Epidermal melanocyte (primary cell): ENCODE measurements around the gene TACC3.
A peak's percentile ranks its signal among the peaks of the same experiment; 100 is the strongest.

Source experiments
- DNase-seq: peaks from one replicate; pipeline ENCODE4 v3.0.0; 2011; ENCODE audit warnings: low spot score; ENCODE audit not compliant: insufficient read length

Gene TACC3

DNA sequence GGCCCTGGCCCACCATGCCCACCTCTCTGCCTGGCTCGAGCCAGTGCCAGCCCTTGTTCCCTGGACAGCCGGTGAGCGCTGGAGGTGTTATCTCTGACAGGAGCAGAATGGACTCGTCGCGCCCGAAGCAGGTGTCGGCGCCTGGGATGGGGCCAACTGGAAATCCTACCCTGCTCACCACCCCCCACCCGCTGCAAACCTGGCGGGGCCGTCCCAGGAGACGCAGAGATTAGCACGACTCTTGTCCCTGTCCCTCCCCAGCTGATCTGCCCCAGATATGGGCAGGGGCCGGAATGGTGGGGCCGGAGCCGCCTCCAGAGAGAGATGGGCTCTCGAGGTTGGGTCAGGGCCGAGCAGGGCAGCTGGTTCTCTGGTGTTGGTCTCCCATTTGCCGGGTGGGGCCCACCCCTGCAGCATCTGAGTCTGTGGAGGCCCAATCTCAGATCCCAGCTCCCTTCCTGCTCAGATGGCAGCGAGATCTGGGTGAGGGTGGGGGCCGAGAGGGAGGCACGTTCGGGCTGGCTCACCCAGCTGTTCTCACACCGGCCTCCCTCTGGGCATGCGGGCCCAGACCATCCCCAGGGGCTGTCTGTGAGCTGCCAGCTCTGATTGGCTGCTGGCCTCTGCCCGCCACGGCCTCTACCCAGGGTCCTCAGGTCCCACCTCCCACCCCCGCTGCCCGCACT lies 51.7 kb downstream of the TACC3 start:
- no peak for DNase-seq

DNA sequence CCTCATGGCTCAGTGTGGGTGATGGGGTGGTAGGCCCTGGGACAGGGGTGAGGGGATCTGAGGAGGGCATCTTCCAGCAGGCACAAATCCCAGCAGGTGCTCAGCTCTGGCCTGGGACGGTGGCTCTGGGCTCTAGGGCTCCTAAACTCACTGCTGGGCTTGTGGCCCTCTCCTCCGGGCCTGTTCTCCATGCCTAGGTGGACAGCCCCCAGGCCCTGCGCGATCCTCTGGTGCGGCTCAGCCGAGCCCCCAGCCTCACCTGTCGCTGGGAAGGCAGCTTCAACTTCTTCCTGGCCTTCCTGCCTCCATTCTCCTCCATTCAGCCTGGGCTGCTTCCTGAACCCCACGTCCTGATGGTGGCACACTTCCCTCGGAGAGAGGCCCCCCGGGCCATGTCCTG lies 52.4 kb downstream of the TACC3 start:
- DNase-seq: no peak

DNA sequence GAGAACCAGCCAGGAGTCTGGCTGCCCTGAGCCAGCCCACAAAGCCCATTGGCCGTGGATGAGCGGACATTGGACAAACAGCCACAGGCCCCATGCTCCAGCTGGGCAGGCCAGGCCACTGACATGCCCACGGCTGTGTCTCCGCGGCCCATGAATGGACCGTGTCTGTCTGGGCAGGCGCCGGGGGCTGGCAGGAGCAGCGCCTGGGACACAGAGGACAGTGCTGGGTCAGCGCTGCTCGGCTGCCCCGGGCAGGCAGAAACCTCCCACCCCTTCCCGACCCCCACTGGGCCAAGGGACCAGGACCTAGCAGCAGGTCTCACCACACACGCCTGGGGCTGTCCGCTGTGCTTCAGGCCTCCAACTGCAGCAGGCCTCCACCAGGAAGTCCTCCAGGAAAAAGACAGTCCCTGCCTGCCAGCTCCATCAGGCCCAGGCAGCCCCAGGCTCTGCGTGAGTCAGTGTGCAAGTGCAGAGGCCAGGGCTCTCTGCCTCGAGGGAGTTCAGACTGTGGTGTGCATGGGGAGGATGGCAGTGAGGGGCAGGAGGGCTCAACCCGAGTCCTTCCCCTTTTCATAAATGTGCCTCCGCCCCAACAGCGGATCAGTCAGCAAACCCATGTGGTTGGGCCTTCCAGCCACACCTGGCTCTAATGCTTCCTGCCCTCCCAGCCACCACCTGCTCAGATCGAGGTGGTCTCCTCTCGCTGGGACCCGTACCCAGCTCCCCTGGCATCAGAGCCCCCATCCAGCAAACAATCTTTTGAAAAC lies 54.6 kb downstream of the TACC3 start:
- DNase-seq: no peak

DNA sequence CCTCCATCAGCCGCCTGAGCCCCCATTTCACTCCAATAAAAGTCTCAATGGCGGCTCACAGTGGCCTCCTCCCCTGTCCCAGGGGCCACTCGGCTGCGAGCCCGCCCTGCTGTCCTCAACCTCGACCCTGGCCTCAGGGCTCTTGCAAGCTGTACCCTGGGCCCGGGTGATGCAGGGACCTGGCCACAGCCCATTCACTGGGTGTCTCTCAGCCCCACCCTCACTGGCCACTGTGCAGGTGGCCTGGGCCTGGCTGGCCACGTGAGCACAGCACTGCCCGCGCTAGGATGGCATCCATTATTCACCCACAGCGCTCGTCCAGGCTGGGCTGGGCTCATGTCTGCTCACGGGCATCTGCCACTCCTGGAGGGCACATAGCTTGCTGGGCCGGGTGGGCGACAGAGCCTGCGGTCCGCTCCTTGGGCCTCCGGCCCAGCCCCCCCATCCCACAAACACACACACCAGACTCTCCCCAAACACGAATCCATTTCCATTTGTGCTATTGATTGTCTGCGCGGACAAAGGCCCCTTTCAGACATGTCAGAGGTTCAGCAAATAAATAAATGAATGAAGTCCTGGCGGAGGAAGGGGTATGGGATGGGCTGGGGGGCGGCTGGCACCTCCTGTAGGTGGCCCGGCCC lies 55.3 kb downstream of the TACC3 start:
- DNase-seq: no peak

DNA sequence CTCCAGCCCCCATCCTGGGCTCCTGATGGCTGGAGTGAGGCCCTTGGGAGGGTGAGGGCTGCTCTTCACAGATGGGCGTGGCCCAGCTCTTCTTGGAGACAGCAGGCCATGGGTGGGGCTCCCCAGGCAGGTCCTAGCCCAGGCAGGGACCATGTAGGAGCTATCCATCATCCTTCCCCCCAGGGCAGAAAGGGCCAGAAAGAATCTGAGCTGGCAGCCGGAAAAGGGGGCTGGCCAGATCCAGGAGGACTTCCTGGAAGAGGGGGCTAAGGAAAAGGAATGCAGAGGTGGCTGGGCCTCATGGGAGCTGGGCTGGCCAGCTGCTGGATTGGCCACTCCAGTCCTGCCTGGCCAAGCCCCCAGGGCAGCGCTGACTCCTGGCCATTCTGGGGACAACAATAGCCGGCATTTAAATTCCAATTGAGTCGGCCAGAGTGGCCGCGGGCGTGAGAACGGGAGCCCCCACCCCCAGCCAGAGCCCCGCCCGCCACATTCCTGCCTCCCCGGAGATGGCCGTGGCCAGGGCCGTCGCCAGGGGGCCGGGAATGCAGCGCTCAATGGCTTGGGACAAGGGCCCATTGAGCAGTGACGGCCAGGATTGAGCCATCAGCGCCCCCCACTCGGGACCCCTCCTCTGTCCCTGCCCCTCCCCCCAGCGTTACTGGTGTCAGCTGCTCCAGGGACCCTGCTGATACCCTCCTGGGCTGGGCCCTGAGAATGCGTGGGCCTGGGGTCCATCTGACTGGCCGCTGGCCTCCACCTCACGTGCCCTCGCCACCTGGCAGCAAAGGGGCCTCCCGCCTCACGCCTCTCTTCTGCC lies 56.7 kb downstream of the TACC3 start:
- DNase-seq: peak; percentile 81

DNA sequence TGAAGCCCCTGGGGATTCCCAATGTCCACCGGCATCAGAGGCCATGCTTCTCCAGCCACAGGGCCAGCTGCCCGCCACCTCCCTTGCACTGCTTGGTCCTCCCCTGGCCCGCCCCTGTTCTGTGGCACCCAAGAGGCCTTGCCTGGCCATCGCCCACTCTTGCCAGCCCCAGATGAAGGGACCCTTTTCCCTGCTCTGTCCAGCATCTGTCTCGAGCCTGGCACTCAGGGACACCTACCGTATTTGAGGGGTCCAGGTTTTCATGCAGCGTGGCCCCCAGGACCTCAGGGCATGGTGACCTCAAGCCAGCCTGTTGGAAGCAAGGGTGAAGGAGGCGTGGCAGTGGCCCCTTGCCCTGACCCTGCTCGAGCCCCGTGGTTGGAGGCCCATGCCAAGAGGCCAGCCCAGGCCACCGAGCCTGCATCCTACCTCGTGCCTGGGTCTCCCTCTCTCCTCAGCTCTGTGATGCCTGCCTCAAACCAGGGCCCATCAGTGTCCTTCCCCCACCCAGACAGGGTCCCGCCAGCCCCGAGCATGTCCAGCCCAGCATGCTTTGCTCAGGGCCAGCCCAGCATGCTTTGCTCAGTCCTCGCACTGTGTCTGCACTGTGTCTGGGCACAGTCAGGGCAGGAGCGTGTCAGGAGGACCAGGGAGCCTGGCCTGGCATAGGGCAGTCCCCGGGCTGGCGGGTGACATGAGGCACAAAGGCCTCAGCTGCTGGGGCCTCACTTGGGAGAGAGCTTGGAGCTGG lies 57.5 kb downstream of the TACC3 start:
- DNase-seq: no peak

DNA sequence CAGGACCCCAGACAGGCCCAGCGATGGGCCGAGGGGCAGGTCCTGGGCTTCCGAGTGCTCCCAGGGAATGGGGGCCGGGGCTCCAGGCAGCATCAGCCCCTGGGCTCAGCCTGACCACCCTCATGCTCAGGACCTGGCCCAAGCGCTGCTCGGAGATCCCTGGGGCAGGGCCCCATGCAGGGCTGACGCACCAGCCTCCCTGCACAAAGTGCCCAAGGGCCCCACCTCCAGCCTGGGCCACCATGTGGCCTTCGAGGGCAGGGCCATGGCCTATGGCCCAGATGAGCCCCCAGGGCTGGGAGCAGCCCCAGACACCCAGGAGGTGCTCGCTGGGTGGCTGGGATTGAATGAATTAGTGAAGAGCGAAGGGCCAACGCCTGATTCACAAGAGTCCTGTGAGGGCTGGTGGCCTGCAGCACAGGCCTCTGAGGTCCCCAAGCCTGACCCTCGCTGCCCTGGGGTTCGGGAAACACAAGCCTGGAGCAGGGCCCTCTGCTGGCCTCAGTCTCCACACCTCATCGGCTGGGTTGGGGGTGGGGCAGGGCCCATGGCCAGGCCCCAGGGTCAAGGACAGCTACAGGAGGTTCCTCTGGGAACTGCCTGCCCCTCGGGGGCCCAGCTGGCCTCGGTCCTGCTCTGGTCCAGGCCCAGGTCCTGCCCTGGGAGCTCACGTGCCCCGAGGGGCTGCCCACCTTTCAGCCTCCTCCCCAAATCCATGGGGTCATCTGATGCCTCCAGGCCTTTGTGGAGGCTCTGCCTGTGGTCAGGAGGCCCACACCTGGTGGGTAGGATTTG lies 58.5 kb downstream of the TACC3 start:
- DNase-seq: no peak

DNA sequence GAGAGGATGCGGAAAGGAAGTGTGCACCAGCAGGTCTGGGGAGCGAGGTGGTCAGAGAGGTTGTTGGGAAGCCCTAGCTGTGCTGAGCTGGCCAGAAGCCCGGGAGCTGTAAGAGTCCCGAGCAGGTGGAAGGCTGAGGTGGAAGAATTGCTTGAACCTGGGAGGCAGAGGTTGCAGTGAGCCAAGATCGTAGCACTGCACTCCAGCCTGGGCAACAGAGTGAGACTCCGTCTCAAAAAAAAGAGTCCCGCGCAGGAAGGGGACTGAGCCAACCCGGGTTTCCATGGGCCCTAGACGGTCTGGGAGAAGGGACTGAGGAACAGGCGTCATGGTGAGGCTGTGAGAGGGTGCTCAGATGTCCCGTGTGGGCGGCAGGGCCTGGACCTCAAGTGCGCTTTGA lies 59.1 kb downstream of the TACC3 start:
- no peak for DNase-seq

DNA sequence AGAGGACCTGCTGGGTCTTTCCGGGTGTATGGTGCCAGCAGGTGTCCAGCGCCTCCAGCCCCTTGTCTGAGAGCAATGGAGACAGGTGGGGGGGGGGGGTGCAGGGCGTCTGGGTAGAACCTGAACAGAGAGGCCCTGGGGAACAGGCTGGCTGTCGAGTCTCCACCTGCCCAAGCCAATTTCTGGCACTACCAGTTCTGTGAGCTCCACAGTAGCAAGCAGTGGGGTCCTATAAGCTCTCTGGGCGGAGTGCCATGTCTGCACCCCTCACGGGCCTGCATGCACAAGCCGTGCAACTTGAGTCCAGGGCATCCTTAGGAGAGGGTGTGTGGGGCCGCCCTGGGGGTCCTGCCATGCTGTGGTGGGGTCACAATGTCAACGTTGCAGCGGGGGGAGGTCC lies 61.7 kb downstream of the TACC3 start:
- no peak for DNase-seq

DNA sequence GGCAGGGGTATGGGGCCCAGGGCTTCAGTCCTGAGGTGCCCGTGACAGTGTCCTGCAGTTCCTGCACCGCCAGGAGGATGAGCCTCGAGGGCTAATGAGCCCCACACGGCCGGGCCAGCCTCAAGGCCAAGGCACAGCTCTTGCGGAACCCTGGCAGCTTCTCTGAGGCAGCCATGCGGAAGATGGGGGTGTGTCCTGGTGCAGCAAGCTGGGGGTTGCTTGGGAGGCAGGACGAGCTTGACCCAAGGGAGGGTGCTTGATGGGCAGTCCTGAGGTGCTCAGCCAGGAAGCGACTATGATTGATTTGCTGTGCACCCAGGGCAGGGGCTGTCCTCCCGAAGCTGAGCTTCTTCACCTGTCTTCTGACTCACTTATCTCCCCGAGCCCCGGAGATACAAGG lies 62.6 kb downstream of the TACC3 start:
- no peak for DNase-seq

DNA sequence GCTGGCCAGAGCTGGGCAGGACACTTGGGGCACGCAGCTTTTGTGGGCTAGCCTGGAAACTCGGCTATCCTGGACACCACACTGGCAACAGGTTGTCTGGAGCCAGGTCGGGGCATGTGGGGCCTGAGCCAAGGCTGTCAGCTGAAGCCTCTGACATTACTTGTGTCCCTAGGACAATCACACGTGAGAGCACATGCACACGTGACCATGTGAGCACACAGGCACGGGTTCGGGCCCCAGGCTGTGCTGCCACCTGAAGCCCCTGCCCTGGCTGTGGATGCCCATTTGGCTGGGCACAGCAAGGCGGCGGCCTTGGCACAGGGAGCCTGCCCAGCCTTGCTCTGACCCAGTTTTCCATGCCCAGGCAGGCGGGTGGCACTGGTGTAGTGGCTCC lies 63.1 kb downstream of the TACC3 start:
- no peak for DNase-seq

DNA sequence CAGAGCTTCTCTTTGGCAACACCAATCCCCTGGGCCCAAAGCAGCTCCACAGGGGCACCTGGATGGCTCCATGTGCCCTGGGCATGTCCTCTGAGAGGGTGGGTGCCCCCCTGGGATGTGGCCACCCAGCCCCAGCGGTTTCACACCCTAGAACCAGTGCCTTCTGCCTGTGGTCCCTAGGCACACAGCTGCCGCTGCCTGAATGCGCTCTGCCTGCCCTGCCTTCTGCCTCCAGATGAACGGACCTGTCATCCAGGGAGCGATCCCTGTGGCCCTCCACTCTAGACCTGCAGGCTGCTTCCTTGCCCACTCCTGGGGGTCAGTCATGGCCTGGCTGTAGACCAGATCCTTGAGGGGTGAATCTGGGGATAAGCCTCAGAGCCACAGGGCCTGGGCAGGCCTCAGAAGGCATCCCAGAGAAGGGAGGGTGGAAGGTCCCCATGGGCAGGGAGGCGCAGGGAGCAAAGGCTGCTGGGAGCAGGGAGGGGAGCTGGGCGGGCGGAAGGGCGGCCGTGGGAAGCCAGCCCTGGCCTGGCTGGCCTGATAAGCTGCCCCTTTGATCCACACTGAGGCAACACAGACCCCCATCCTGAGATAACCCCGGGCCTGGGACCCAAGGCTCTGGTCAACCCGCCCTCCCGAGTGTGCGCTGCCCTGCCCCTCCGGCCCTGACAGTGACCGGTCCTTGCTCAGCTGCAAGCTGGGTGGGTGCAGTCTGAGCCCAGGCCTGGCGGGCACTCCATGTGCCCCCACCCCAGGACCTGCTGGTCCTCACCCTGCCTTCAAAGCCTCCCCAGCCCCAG lies 63.7 kb downstream of the TACC3 start:
- DNase-seq: no peak

DNA sequence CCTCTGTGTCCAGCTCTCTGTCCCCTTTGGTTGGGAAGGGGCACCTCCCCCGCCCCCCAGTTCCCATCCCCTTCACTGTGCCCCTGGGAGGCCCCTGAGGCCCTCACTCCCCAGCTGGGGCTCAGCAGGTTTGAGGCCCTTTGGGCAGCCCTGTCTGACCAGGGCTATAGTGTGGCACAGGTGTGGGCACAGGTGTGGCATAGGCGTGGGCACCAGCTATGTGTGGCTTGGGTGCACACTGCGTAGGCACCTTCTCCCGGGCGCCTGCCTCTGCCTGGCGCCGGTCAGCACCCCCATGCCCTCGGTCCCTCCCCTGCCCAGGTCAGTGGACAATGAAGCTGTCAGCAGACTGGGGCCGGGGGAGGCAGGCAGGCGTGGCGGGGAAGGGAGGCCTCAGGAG lies 64.3 kb downstream of the TACC3 start:
- DNase-seq: no peak

DNA sequence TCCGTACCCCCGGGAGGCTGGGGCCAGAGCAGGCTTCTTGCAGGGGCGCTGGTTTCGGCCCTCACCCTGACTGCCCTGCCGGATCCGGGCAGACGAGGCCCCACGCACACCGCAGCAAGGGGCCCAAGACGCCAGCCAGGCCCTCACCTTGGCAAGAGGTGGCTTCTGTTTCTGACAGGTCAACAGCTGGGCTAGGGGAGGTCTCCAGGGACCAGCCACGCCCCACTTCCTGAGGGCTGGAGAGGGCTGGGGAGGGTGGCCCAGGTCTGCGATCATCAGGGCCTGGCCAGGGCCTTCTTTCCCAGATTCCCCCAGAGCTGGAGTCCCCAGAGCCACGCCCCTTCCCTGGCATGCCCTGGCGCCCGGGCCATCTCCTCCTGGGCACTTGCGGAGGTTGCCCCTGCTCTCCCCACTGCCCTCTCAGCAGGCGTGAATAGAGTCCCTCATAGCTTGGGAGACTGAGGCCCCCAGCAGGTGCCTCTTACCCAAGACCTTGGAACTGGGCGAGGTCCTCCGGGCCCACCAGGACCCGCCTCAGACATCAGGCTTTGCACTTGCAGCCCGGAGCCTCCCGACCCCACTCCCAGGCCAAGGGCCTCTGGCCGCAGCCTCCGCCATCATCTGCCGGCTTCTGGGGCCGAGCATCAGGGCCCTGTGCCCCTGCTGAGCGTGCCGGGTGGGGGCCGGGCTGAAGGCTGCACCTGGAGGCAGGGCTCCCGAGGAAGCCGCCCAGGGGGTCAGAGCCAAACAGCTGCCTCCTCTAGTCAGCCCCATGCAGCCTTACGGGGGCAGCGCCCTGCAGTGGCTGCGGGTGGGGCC lies 65.4 kb downstream of the TACC3 start:
- no peak for DNase-seq

DNA sequence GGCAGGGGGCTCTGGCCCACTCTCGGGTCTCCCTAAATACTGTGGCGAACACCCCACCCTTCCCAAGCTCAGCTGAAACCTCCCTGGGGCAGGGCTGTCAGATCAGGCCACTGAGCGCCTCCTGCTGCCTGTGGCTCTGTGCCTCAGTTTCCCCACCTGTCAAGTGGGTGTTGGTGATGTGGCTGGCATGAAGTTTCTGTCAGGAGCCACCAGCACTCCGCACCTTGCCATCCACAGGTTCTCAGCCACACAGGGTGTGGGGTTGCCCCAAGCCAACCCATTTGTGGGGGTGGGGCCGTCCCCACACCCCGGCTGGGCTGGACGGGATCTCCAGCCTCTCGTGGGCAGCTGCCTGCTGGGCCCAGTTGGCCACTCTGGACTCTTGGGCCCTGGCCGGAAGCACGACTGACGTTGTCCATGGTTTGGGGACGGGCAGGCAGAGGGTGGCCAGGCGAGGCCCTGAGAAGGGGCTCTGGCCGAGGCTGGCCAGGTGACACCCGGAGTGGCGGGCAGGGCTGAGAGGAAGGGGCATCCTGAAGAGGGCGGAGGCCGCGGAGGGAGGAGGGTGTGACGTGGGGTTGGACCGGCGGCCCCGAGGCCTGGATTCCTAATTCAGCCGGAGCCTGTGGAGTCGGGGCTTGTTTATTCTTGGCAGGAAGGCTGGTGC lies 66.2 kb downstream of the TACC3 start:
- DNase-seq: no peak

DNA sequence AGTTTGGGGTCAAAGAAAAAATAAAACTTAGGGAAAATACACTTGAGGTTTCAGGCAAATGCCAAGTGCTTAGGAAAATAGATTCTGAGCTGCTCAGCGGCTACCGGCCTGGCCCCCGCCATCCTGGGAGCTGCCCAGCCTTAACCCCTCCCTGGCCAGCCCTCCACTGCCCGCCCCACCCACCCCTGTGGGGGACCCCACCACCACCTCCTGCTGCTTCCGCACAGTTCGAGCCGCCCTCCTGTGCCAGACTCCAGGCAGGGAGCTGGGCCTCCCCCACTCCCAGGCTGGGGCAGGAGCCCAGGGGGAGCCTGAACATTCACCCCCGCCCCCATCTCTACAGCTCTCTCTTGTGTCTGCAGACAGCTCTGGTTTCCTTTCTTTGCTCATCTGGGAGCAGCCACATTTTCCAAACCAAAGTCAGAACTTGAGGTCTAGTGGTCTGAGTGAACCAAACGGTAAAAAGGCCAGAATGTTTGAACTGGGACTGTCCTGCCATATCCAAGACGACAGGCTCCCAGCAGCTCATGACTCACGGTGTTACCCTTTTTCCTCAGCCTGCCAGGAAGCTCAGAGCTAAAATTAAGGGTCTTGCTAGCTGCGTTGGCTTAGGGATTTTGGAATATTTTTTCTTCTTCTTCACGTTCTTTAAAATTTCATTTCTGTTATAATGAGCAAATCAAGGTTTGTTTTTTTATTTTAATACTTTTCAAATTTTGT lies 67.1 kb downstream of the TACC3 start:
- no peak for DNase-seq

DNA sequence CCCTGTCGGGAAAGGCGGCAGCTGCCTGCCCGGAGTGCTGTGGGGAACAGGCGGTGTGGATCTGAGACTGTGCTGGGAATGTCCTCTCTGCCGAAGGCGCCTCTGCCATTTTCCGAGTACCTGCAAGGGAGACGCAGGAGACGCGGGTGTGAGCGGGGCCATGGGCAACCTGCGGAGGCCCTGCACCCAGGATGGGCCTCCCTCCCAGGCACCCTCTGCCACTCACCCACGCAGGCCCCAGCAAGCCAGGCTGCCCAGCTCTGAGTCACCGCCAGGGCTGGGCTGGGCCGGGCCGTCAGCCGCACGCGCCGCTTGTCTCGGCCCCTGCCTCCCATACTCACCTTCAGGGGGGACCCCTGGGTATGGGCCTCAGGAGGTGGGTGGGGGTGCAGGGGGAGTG lies 68.2 kb downstream of the TACC3 start:
- no peak for DNase-seq
